HCT116 (cell line): Measurements from ENCODE around the gene SH3D19. TPM values are rescaled to one million over a fixed set of nuclear protein-coding genes. Genes with fewer than 3 reads are reported as not detected.

Experiments used
- ATAC-seq: fragments of 200-7000 bp; cut with Tn5 transposase; 2 replicates; pipeline ENCODE4 v1.9.1; 2020; ENCODE audit warnings: mild to moderate bottlenecking, moderate library complexity
- BruUV-seq: library from RNA; stranded (reverse); fragments of 400-500 nt; replicated peaks from 2 replicates; lab custom pipeline; 2021; lab: Mats Ljungman, UMichigan
- CTCF ChIA-PET: fragments of 300-600 bp; sonication (Branson Sonifier 250); formaldehyde crosslinking; loops from one replicate; lab custom pipeline; 2021; ENCODE audit warnings: antibody characterized with exemption; lab: Charles Lee
- POLR2A ChIA-PET: fragments of 300-600, 350-600 bp; sonication (Branson Sonifier 250); formaldehyde crosslinking; loops from one replicate; lab custom pipeline; 2021; ENCODE audit warnings: antibody characterized with exemption; lab: Charles Lee
- RAD21 ChIA-PET, 2 experiments: fragments of 300-600 bp; sonication (Branson Sonifier 250); formaldehyde crosslinking; loops; one replicate each; lab custom pipeline; 2023; ENCODE audit warnings: low total read pairs in 2 of 2; ENCODE audit not compliant: uncharacterized antibody in 2 of 2, unreplicated experiment in 2 of 2, low non-redundant PET in 1 of 2; lab: Charles Lee
- DNase-seq: peaks from one replicate; pipeline ENCODE4 v3.0.0-alpha.2; 2010; ENCODE audit warnings: low read depth, low spot score
- H2AFZ ChIP-seq: fragments of 200-600 bp; shearing (Covaris generic), sonication (generic); 2 replicates; pipeline ENCODE4 v1.6.1; 2017; ENCODE audit warnings: low read depth, mixed run types, mixed read lengths, antibody characterized with exemption, low read length; ENCODE audit not compliant: poor library complexity, severe bottlenecking
- H3K27ac ChIP-seq: 2 replicates; pipeline ENCODE4 v1.5.1; 2012; ENCODE audit warnings: low read depth, low read length
- H3K27me3 ChIP-seq: fragments of 200-600 bp; sonication (generic); 2 replicates; pipeline ENCODE4 v1.6.1; 2016; ENCODE audit warnings: mixed run types, low read length, mixed read lengths; ENCODE audit not compliant: insufficient read depth
- H3K36me3 ChIP-seq, 2 experiments: fragments of 200-500 bp in 1 of 2; fragments of 200-600 bp in 1 of 2; sonication (Bioruptor generic) in 1 of 2; sonication (generic) in 1 of 2; 2 replicates each; pipeline versions ENCODE4 v1.5.1 to v1.6.1; 2014 to 2016; ENCODE audit warnings: low read length in 2 of 2, inconsistent platforms in 1 of 2, mixed read lengths in 1 of 2, mixed run types in 1 of 2; ENCODE audit not compliant: insufficient read depth in 2 of 2, control insufficient read depth in 1 of 2
- H3K4me1 ChIP-seq, 2 experiments: fragments of 200-600 bp in 1 of 2; sonication (generic) in 1 of 2; 2 replicates each; pipeline versions ENCODE4 v1.5.1 to v1.6.1; 2012 to 2017; ENCODE audit warnings: low read length in 2 of 2, inconsistent platforms in 1 of 2, mild to moderate bottlenecking in 1 of 2, mixed read lengths in 1 of 2, mixed run types in 1 of 2, moderate library complexity in 1 of 2; ENCODE audit not compliant: insufficient read depth in 2 of 2, control insufficient read depth in 1 of 2
- H3K4me2 ChIP-seq: fragments of 200-600 bp; sonication (generic); 2 replicates; pipeline ENCODE4 v1.6.1; 2017; ENCODE audit warnings: mixed run types, low read length, mixed read lengths
- H3K4me3 ChIP-seq, 2 experiments: fragments of 200-600 bp in 1 of 2; sonication (generic) in 1 of 2; replicated peaks in 1 of 2; 2 replicates each; pipeline ENCODE4 v1.5.1; 2011 to 2016; ENCODE audit warnings: low read length in 2 of 2, control low read depth in 1 of 2, low read depth in 1 of 2, mild to moderate bottlenecking in 1 of 2, mixed read lengths in 1 of 2, mixed run types in 1 of 2
- H3K79me2 ChIP-seq: fragments of 200-600 bp; sonication (generic); 2 replicates; pipeline ENCODE4 v1.6.1; 2017; ENCODE audit warnings: mild to moderate bottlenecking, mixed run types, low read length, moderate library complexity, mixed read lengths; ENCODE audit not compliant: insufficient read depth
- H3K9ac ChIP-seq: fragments of 200-600 bp; sonication (generic); 2 replicates; pipeline ENCODE4 v1.6.1; 2016; ENCODE audit warnings: low read length, mixed read lengths
- H3K9me2 ChIP-seq: fragments of 200-600 bp; sonication (generic), shearing (Covaris generic); 2 replicates; pipeline ENCODE4 v1.6.1; 2017; ENCODE audit warnings: mixed run types, mild to moderate bottlenecking, moderate library complexity; ENCODE audit not compliant: insufficient read depth
- H3K9me3 ChIP-seq, 2 experiments: fragments of 200-500 bp in 1 of 2; fragments of 200-600 bp in 1 of 2; sonication (Bioruptor generic) in 1 of 2; sonication (generic) in 1 of 2; 2 replicates each; pipeline ENCODE4 v1.6.1; 2014 to 2017; ENCODE audit warnings: low read length in 2 of 2, mixed read lengths in 2 of 2, inconsistent platforms in 1 of 2, low read depth in 1 of 2, mild to moderate bottlenecking in 1 of 2, mixed run types in 1 of 2, moderate library complexity in 1 of 2; ENCODE audit not compliant: control insufficient read depth in 1 of 2, insufficient read depth in 1 of 2
- H4K20me1 ChIP-seq: fragments of 200-600 bp; sonication (generic), shearing (Covaris generic); 2 replicates; pipeline ENCODE4 v1.6.1; 2017; ENCODE audit warnings: mixed run types, mild to moderate bottlenecking, moderate library complexity; ENCODE audit not compliant: insufficient read depth
- EGR1 ChIP-seq: IDR thresholded peaks from 2 replicates; pipeline ENCODE4 v1.6.1; 2012; ENCODE audit warnings: low read depth
- ELF1 ChIP-seq: IDR thresholded peaks from 2 replicates; pipeline ENCODE4 v1.6.1; 2012; ENCODE audit warnings: low read depth, borderline replicate concordance
- FOSL1 ChIP-seq: IDR thresholded peaks from 2 replicates; pipeline ENCODE4 v1.6.1; 2012; ENCODE audit warnings: low read depth
- POLR2A ChIP-seq: IDR thresholded peaks from 2 replicates; pipeline ENCODE4 v1.7.0; 2011; ENCODE audit warnings: borderline replicate concordance; ENCODE audit not compliant: insufficient read depth, insufficient read length; ENCODE audit errors: extremely low read depth
- POLR2AphosphoS5 ChIP-seq: IDR thresholded peaks from 2 replicates; pipeline ENCODE4 v1.6.1; 2011; ENCODE audit warnings: mild to moderate bottlenecking, low read depth, low read length, moderate library complexity
- RAD21 ChIP-seq: IDR thresholded peaks from 2 replicates; pipeline ENCODE4 v1.6.1; 2012; ENCODE audit warnings: low read depth, mild to moderate bottlenecking
- SP1 ChIP-seq: IDR thresholded peaks from 2 replicates; pipeline ENCODE4 v1.6.1; 2012; ENCODE audit warnings: low read depth
- TCF7L2 ChIP-seq: IDR thresholded peaks from 2 replicates; pipeline ENCODE4 v1.7.0; 2011; ENCODE audit warnings: borderline replicate concordance, inconsistent platforms; ENCODE audit not compliant: insufficient read depth, insufficient read length; ENCODE audit errors: extremely low read depth
- YY1 ChIP-seq: IDR thresholded peaks from 2 replicates; pipeline ENCODE4 v1.6.1; 2011; ENCODE audit warnings: low read length, low read depth, moderate library complexity, mild to moderate bottlenecking; ENCODE audit not compliant: insufficient replicate concordance; ENCODE audit errors: extremely low read depth
- ZFX ChIP-seq: fragments of 450-650 bp; IDR thresholded peaks from 2 replicates; pipeline ENCODE4 v1.6.1; 2017
- intact Hi-C: fragments of 100-400 bp; cut with micrococcal nuclease; formaldehyde crosslinking; loops from 2 replicates; pipeline ENCODE4 v1.10.0; 2022
- total RNA-seq: library from RNA; stranded (reverse); gene quantifications from one replicate; pipeline ENCODE4 v1.2.1, GENCODE V29; 2021; ENCODE audit not compliant: unreplicated experiment
- TF ChIP-seq, protein P1 (sequence below): IDR thresholded peaks from 2 replicates; pipeline ENCODE4 v1.6.1; 2012
- TF ChIP-seq, protein P2 (sequence below): IDR thresholded peaks from 2 replicates; pipeline ENCODE4 v1.6.1; 2012; ENCODE audit warnings: low read depth

The SH3D19 gene
- total RNA-seq, 1 experiment from 2014 or later: 37.5 TPM

DNA sequence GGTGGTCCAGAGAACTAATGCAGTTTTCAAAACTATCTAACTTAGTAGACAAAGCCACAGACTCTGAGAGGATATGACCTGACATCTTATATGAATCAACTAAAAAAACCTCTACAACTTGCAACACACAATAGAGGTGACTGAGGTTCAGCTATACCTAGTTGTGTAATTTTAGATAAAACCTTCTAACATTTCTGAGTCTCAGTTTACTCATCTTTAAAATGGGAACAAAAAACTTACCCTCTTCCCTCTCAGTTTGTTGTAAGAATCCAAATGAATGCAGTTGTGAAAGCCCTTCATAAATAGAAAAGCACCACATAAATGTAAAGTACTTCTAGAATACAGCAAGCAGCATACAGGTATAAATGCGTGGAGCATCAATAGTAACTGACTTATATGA is 5.9 kb downstream of the SH3D19 start:
- Histone ChIP-seq H2AFZ (no peak overlapping the region), H3K9me2 (no peaks in the 10 kb centered on the region), H3K4me1 (peaks cover 62 to 81% of the 10 kb centered on the region in 2 experiments), H3K79me2 (peaks cover 92% of the 10 kb centered on the region), H3K36me3 (no peaks in the 10 kb centered on the region), H3K4me3 (no peak overlapping the region), H3K9ac (no peak overlapping the region), H3K27me3 (no peaks in the 10 kb centered on the region), H3K27ac (no peak overlapping the region), H3K4me2 (no peak overlapping the region), H4K20me1 (no peaks in the 10 kb centered on the region), H3K9me3 (no peaks in the 10 kb centered on the region)
- intact Hi-C loops: no loop called here
- BruUV-seq: no TSS peak
- DNase-seq (no peak), ATAC-seq (no peak)
- TF ChIP-seq ZFX (no peak), TCF7L2 (no peak), POLR2AphosphoS5 (no peak), YY1 (no peak), POLR2A (no peak), ELF1 (no peak), FOSL1 (no peak), EGR1 (no peak), SP1 (no peak), RAD21 (no peak)
- TF ChIP-seq, protein P1, sequence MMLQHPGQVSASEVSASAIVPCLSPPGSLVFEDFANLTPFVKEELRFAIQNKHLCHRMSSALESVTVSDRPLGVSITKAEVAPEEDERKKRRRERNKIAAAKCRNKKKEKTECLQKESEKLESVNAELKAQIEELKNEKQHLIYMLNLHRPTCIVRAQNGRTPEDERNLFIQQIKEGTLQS: no peak
- TF ChIP-seq, protein P2, sequence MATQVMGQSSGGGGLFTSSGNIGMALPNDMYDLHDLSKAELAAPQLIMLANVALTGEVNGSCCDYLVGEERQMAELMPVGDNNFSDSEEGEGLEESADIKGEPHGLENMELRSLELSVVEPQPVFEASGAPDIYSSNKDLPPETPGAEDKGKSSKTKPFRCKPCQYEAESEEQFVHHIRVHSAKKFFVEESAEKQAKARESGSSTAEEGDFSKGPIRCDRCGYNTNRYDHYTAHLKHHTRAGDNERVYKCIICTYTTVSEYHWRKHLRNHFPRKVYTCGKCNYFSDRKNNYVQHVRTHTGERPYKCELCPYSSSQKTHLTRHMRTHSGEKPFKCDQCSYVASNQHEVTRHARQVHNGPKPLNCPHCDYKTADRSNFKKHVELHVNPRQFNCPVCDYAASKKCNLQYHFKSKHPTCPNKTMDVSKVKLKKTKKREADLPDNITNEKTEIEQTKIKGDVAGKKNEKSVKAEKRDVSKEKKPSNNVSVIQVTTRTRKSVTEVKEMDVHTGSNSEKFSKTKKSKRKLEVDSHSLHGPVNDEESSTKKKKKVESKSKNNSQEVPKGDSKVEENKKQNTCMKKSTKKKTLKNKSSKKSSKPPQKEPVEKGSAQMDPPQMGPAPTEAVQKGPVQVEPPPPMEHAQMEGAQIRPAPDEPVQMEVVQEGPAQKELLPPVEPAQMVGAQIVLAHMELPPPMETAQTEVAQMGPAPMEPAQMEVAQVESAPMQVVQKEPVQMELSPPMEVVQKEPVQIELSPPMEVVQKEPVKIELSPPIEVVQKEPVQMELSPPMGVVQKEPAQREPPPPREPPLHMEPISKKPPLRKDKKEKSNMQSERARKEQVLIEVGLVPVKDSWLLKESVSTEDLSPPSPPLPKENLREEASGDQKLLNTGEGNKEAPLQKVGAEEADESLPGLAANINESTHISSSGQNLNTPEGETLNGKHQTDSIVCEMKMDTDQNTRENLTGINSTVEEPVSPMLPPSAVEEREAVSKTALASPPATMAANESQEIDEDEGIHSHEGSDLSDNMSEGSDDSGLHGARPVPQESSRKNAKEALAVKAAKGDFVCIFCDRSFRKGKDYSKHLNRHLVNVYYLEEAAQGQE: no peak
- ChIA-PET POLR2A (no interaction called here), CTCF (no interaction called here), RAD21 (no interaction called here)
